ENCODE measurements around the gene LY9. TPM values are rescaled to one million over a fixed set of nuclear protein-coding genes. Genes with fewer than 3 reads are reported as not detected.

The LY9 gene
- total and polyA plus RNA-seq, 2 of the 13 experiments (the other 11 are each of a cell fraction or from before 2014, with no cell fraction given): not detected

GRCh38 chr1:160836981-160837557 lies 41.1 kb downstream of the LY9 start:
- no peak for ATAC-seq
- H3K79me2 ChIP-seq (ENCODE audit: insufficient read depth, low read length): no peaks in the 10 kb centered on the region
- intact Hi-C loops (cut with micrococcal nuclease; ENCODE audit: unreplicated experiment): no loop called here
- H3K27me3 ChIP-seq (ENCODE audit: control insufficient read depth in 1 of 2, insufficient read depth in 2 of 2, low read length in 2 of 2): no peaks in the 10 kb centered on the region; a peak in 1 of 5 replicates
- WGBS (ENCODE audit: low lambda C conversion rate): 11% methylated on average over 4 of the region's 4 CpGs
- no peak overlapping the region for H3K4me3 ChIP-seq (replicated peaks in 1 of 3; ENCODE audit: insufficient read depth in 1 of 3, low read depth in 2 of 3, low read length in 3 of 3)
- no peak overlapping the region for H2AFZ ChIP-seq (ENCODE audit: low read length)
- H3K9ac ChIP-seq (ENCODE audit: insufficient read depth, low read depth, low read length): no peak overlapping the region
- in situ Hi-C loops (cut with HindIII; ENCODE audit: extremely low pct_ligation_motif_present, low pct_unique_long_range_greater_than_20kb): loop anchor here (5.0 to 10.0 kb wide), 2 partner anchors 48 to 115 kb away; partner anchors contain the start of genes ITLN1 and ITLN2
- no peak for DNase-seq (ENCODE audit: low spot score)
- H3K36me3 ChIP-seq (replicated peaks in 1 of 2; ENCODE audit: control insufficient read depth in 1 of 2, insufficient read depth in 2 of 2, low read length in 2 of 2): no peaks in the 10 kb centered on the region
- H4K20me1 ChIP-seq (ENCODE audit: insufficient read depth, low read length): no peaks in the 10 kb centered on the region
- H3K4me1 ChIP-seq (ENCODE audit: insufficient read depth, low read length): no peaks in the 10 kb centered on the region
- FAIRE-seq: no peak
- ChIA-PET POLR2A (no interaction called here), CTCF (ENCODE audit: low intra/inter-chr PET ratio, low total read pairs) (no interaction called here)
- H3K27ac ChIP-seq (ENCODE audit: extremely low read length, insufficient read depth, low read length): no peak overlapping the region
- no peaks in the 10 kb centered on the region for H3K9me3 ChIP-seq (ENCODE audit: low read length)
- H3K4me2 ChIP-seq (ENCODE audit: low read depth, low read length): no peak overlapping the region
- no TSS peak for BruUV-seq (replicated peaks)
- TF ChIP-seq POLR2AphosphoS2 (IDR thresholded peaks at IDR 0.05; ENCODE audit: low read depth, low read length) (no peak), ATF7 (IDR thresholded peaks at IDR 0.05) (no peak), ATF7 (CRISPR knock-in tag; IDR thresholded peaks at IDR 0.05) (no peak), SRF (IDR thresholded peaks at IDR 0.05; ENCODE audit: low read depth, low read length) (no peak), TBP (CRISPR knock-in tag; IDR thresholded peaks at IDR 0.05) (no peak), CHD4 (IDR thresholded peaks at IDR 0.05; ENCODE audit: borderline replicate concordance, low read length) (no peak), CCAR2 (optimal IDR thresholded peaks at IDR 0.05; ENCODE audit: low read depth, low read length) (no peak), ARNT2 (CRISPR knock-in tag; IDR thresholded peaks at IDR 0.05; ENCODE audit: low read depth) (no peak), PHF20 (CRISPR knock-in tag; IDR thresholded peaks at IDR 0.05) (no peak), HNF4A (CRISPR knock-in tag; IDR thresholded peaks at IDR 0.05) (no peak), ZHX1 (CRISPR knock-in tag; IDR thresholded peaks at IDR 0.05; ENCODE audit: low read depth) (no peak), PCBP2 (optimal IDR thresholded peaks at IDR 0.05; ENCODE audit: low read depth, low read length, poor library complexity, severe bottlenecking) (no peak), RFXAP (CRISPR knock-in tag; IDR thresholded peaks at IDR 0.05; ENCODE audit: borderline replicate concordance) (no peak), SMARCE1 (IDR thresholded peaks at IDR 0.05; ENCODE audit: borderline replicate concordance) (no peak), PTBP1 (IDR thresholded peaks at IDR 0.05; ENCODE audit: low read depth, low read length, poor library complexity, severe bottlenecking) (no peak), RCOR2 (CRISPR knock-in tag; IDR thresholded peaks at IDR 0.05) (no peak), KAT7 (CRISPR knock-in tag; IDR thresholded peaks at IDR 0.05; ENCODE audit: borderline replicate concordance) (no peak), ISX (CRISPR knock-in tag; conservative IDR thresholded peaks at IDR 0.05) (no peak), ARNT (IDR thresholded peaks at IDR 0.05) (no peak), ZNF883 (CRISPR knock-in tag; IDR thresholded peaks at IDR 0.05; ENCODE audit: not compliant biosample characterization) (no peak), ADNP (CRISPR knock-in tag; IDR thresholded peaks at IDR 0.05) (no peak)

Data from HepG2 (cell line).